NCI-H1092 (cell line): ENCODE measurements around the gene MVP.
"Not testable (repeated sequence)": the region's sequence is repeated elsewhere in the genome, so short reads cannot be mapped to it uniquely, and the experiment has no call there.

Source experiments
- DNase-seq: peaks from one replicate; lab custom pipeline; 2025; lab: John Stamatoyannopoulos, UW

The MVP gene

DNA sequence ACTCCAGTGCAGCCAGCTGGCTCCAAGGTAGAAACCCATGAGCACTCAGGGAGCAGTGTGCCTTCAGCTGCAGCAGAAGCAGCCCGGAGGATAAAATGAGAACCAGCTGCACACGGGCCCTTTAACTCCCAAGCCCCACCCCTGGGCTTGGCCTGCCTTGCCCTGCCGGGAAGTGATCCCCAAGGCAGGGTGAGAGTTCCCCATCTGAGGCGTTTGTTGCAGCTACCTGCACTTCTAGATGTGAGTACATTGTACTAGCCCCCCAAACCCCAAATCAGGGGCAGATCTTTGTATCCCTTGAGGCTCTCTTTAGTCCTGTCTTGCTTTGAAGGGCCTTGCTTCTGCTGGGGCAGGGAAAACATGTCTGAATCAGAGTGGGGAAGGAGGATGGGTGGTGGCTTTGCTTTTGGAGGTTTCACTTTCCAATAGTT lies at the start of gene MVP:
MVP (plus strand) TSS at position 192 of the 431 bp plus-strand sequence. CDS start 10,088 bp downstream, outside the sequence.
- no peak for DNase-seq

- DNase-seq: not testable (repeated sequence)
These were observed 47.9 kb upstream of the MVP start for GRCh38 chr16:29772330-29772729.

- DNase-seq: no peak
These were observed 45.5 kb upstream of the MVP start for GRCh38 chr16:29774730-29775129.

DNA sequence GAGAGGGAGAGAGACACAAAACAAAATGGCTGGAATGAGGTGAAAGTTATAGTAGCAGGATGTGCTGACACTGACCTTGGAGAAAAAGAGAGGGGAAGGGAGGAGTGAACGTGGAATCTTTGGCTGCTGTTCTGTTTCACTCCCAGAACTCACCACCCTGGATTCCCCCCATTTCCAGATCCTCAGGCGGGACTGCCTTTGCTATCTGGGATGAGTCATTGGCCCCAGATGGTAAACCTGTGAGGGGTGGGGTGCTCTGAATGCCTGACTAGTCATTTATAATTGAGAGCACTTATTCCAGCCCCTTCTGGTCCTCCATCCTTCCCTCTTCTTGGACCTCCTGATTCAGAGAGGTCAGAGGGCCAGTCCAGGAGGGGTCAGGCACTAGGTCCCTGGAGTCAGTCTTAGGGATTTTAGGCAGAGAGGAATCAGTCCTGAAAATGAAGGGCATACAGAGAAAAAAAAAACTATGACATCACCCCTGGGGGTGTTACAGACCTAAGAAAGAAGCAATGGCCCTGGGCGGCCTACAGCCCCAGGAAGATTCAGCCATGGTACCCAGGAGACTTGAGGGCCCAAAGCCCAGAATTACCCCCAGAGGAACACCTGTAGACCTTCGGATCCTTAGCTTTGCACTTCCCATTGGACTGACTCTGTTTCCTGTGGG lies 44.4 kb upstream of the MVP start:
- no peak for DNase-seq

- no peak for DNase-seq
These were observed 42.5 kb upstream of the MVP start, which contains the start of gene ZG16 for GRCh38 chr16:29777576-29778350. Gene ZG16, plus strand, starts transcription at chr16:29778256. Its CDS starts 1,011 bp downstream, at chr16:29779267.

- DNase-seq: no peak
These were observed 40.8 kb upstream of the MVP start for GRCh38 chr16:29779474-29779873.

GRCh38 chr16:29783094-29783953 lies 36.9 kb upstream of the MVP start:
- DNase-seq: not testable (repeated sequence)

DNA sequence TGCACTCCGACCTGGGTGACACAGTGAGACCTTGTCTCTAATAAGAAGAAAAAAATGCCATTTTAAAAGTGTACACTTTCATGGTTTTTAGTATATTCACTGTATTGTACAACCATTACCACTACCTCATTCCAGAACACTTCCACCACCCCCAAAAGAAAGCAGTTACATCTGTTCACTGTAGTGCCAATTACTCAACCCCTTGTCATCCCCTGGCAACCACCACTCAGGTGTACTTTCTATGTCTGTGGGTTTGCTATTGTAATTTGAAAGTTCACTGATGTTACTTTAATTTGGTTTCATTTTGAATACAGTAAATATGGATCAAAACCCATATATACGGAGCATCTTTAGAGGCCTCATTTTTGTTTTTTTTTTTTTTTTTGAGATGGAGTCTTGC lies 36.1 kb upstream of the MVP start:
- DNase-seq: no peak

DNA sequence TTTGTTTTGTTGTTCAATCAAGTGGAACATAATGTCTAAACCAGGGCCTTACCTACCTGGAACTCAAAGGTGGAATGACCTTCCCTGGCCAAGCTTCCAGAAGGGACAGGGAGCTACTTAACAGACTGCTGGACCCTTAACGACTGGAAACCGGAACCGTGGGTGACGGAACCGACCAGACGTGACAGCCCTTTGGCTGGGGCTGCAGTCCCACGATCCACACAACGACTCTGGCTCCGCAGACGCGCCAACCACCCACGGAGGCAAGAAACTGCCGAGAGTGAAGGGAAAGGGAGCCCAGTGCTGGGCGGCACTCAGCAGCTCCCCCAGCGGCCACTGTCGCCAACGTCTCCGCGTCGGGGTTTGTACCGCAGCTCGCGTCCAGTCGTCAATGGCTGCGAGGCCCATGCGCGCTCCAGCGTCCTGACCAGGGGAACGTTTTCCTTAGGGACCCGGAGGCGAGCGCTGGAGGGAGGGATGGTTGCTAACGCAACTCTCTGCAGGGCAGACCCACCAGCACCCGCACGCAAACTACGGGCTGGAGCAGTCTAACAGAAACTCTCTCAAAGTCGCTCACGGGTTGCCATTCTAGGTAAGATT lies 35.3 kb upstream of the MVP start:
- no peak for DNase-seq

GRCh38 chr16:29787155-29787554 lies 33.1 kb upstream of the MVP start:
- DNase-seq: not testable (repeated sequence)

- no peak for DNase-seq
These were observed 30.5 kb upstream of the MVP start for GRCh38 chr16:29789775-29790182.

DNA sequence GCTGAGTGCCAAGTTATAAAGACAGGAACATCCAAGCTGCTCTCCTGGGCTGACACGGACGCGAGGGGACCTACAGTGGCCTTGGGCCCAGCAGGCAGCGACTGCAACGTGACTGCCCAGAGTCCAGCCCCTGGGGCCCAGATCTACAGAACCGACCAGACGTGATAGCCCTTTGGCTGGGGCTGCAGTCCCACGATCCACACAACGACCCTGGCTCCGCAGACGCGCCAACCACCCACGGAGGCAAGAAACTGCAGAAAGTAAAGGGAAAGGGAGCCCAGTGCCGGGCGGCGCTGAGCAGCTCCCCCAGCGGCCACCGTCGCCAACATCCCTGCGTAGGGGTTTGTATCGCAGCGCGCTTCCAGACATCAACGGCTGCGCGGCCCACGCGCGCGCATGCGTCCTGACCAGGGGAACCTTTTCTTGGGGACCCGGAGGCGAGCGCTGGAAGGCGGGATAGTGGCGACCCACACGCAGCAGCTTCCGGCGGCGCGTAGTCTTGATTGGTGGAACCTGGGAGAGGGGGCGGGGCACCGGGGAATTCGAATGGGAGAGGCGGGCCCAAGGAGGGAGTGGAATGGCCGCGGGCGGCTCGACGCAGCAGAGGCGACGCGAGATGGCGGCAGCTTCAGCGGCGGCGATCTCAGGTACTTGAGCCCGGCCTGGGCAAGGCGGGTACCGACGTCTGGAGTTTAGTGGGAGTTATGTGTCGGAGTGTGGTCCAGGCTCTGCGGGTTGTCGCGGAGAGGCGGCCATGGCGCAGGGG lies 29.9 kb upstream of the MVP start, which contains the start of gene KIF22:
KIF22 (plus strand) TSS at position 569 of the 766 bp plus-strand sequence; CDS start at position 578, 9 bp downstream.
- peak; percentile 99 for DNase-seq

GRCh38 chr16:29790949-29791844 lies 29.1 kb upstream of the MVP start:
- DNase-seq: no peak

DNA sequence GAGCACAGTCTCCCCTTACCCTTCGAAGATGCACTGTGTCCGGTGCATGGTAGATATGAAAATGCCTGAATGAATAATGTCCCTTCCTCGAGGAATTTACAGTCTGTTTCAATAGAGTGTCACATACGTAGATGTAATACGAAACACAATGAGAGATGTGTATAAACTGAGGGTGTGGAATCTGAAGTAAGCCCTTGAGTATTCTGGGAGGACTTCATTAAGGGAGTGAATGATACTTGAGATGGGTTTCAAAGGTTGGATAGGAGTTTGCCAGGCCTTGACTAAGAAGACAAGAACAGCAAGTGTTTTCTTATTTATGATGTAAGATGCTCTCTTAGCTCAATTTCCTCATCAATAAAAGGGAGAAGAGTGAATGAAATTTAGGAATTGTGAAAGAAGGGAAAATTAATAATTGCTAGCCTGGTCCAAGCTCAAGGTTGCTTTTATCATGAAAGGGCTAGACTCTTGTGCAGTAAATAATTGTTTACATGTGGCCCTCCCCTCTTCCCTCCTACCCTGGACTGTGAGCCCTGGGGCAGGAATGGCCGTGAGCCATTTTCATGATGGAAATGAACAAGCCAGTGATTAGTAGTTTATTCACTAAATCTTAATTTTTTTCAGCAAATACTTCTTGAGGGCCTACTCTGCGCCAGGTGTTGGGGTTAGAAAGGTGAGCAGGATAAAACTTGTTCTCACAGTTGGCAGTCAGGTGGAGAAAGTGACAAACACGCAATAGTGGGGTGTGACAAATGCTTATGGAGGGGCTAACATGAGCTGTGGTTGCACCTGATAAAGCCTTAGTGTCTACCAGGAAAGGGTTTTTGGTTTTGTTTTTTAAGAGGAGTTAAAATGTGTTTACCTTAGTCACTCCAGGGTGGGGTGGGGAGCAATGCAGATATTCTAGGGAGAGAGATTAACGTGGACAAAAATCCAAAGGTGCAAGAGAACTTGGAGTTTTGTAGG lies 28.1 kb upstream of the MVP start:
- no peak for DNase-seq

- DNase-seq: not testable (repeated sequence)
These were observed 27.1 kb upstream of the MVP start for GRCh38 chr16:29793153-29793552.

DNA sequence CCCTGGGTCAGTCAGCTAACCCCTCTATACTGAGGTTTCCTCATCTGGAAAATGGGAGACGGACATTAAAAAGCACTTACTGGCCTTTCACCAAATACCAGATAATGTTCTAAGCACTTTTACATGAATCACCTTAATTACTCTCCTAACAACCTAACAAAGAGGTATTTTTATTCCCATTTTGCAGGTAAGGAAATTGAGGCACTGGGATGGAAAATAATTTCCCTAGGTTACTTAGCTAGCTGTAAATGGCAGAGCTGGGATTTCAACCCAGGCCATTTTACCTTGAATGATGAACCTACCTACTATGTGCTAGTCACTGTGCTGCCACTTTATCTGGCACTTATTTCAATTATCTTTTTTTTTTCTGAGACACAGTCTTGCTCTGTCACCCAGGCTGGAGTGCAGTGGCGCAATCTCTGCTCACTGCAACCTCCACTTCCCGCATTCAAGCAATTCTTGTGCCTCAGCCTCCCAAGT lies 26.0 kb upstream of the MVP start:
- no peak for DNase-seq

- DNase-seq: no peak
These were observed 17.8 kb upstream of the MVP start for GRCh38 chr16:29802416-29802935.

DNA sequence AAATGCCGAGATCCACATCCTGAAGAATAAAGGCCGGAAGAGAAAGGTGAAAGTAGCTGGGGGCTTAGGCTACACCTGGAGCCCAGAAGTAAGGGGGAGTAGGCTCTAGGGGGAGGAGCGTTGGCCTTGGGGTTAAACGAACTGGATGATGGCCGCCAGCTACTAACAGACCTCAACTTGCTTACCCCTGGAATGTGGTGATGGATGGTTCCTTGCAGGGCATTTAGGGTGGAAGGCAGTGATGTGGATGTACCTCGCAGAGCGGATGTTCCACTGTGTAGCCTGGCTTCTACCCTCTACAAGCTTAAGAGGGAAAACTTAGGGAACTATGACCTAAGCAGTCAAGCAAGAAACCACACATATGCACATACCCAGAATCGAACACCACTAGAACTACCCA lies 16.2 kb upstream of the MVP start:
- no peak for DNase-seq
